GM12878 (cell line): ENCODE measurements around the gene ZNF235. TPM values are rescaled to one million over a fixed set of nuclear protein-coding genes. Genes with fewer than 3 reads are reported as not detected.
A peak's percentile ranks its signal among the peaks of the same experiment; 100 is the strongest.

Experiments
- ATAC-seq: fragments of 200-7000 bp; cut with Tn5 transposase; 3 replicates; pipeline ENCODE4 v1.9.1; 2020; ENCODE audit warnings: mild to moderate bottlenecking, moderate library complexity
- BruUV-seq: library from RNA; stranded (reverse); fragments of 400-500 nt; replicated peaks from 2 replicates; lab custom pipeline; 2021; lab: Mats Ljungman, UMichigan
- CTCF ChIA-PET: fragments of 300-600 bp; sonication (Branson Sonifier 250); formaldehyde crosslinking; extraction: SDS; loops from one replicate; lab custom pipeline; 2021; ENCODE audit warnings: inconsistent platforms; lab: Yijun Ruan, JAX
- POLR2A ChIA-PET: fragments of 350-600 bp; formaldehyde crosslinking; extraction: SDS; loops from one replicate; lab custom pipeline; 2021; ENCODE audit warnings: inconsistent platforms; lab: Charles Lee
- RAD21 ChIA-PET: fragments of 300-600 bp; sonication (Branson Sonifier 250); formaldehyde crosslinking; loops from one replicate; lab custom pipeline; 2023; ENCODE audit warnings: antibody characterized with exemption; ENCODE audit not compliant: unreplicated experiment; lab: Charles Lee
- SMC1A ChIA-PET: fragments of 300-600 bp; sonication (Branson Sonifier 250); formaldehyde crosslinking; loops from one replicate; lab custom pipeline; 2023; ENCODE audit not compliant: unreplicated experiment, uncharacterized antibody; lab: Charles Lee
- DNase-seq: peaks from one replicate; pipeline ENCODE4 v3.0.0-alpha.2; 2011; ENCODE audit warnings: low read depth, low spot score
- FAIRE-seq: peaks from 3 replicates; lab custom pipeline; 2011; peaks lifted over from hg19 to GRCh38; lab: Jason Lieb, UNC
- H2AFZ ChIP-seq: 2 replicates; pipeline ENCODE4 v1.6.0; 2011; ENCODE audit warnings: low read depth, low read length, control low read depth; ENCODE audit not compliant: control insufficient read depth
- H3K27ac ChIP-seq: 2 replicates; pipeline ENCODE4 v1.5.1; 2011; ENCODE audit warnings: control low read depth; ENCODE audit not compliant: control insufficient read depth, insufficient read depth
- H3K27me3 ChIP-seq, 2 experiments: replicated peaks in 1 of 2; 2 replicates each; pipeline versions ENCODE4 v1.6.0 to v1.6.1; 2011; ENCODE audit warnings: low read length in 1 of 2; ENCODE audit not compliant: control insufficient read depth in 2 of 2, insufficient read depth in 2 of 2
- H3K36me3 ChIP-seq, 2 experiments: 2 replicates each; pipeline ENCODE4 v1.5.1; 2011; ENCODE audit warnings: low read length in 1 of 2; ENCODE audit not compliant: control insufficient read depth in 2 of 2, insufficient read depth in 2 of 2
- H3K4me1 ChIP-seq: 2 replicates; pipeline ENCODE4 v1.6.1; 2011; ENCODE audit warnings: mild to moderate bottlenecking, low read length, moderate library complexity, mixed read lengths; ENCODE audit not compliant: control insufficient read depth, insufficient read depth
- H3K4me2 ChIP-seq: 2 replicates; pipeline ENCODE4 v1.6.0; 2011; ENCODE audit warnings: control low read depth; ENCODE audit not compliant: control insufficient read depth, insufficient read depth
- H3K4me3 ChIP-seq: fragments of 200-600 bp; sonication (generic); 2 replicates; pipeline ENCODE4 v1.5.1; 2016
- H3K79me2 ChIP-seq: 2 replicates; pipeline ENCODE4 v1.6.0; 2011; ENCODE audit warnings: low read length; ENCODE audit not compliant: control insufficient read depth, insufficient read depth
- H3K9ac ChIP-seq: 2 replicates; pipeline ENCODE4 v1.8.0; 2011; ENCODE audit warnings: low read length, control low read depth, mixed read lengths; ENCODE audit not compliant: control insufficient read depth, insufficient read depth
- H3K9me3 ChIP-seq: replicated peaks from 3 replicates; pipeline ENCODE4 v1.5.1; 2011; ENCODE audit warnings: mild to moderate bottlenecking, low read length; ENCODE audit not compliant: control insufficient read depth, insufficient read depth
- H4K20me1 ChIP-seq: 2 replicates; pipeline ENCODE4 v1.6.0; 2011; ENCODE audit not compliant: control insufficient read depth, insufficient read depth
- CBX5 ChIP-seq: sonication (generic); IDR thresholded peaks from 2 replicates; pipeline ENCODE4 v1.6.1; 2016; ENCODE audit warnings: low read depth, moderate library complexity, mild to moderate bottlenecking, inconsistent platforms
- ESRRA ChIP-seq: IDR thresholded peaks from 2 replicates; pipeline ENCODE4 v1.6.1; 2012; ENCODE audit warnings: mild to moderate bottlenecking, low read length, improper control_type of control experiment
- FOXM1 ChIP-seq: IDR thresholded peaks from 2 replicates; pipeline ENCODE4 v1.6.1; 2012; ENCODE audit warnings: low read depth, mild to moderate bottlenecking, inconsistent platforms, low read length, moderate library complexity
- GABPA ChIP-seq: IDR thresholded peaks from 2 replicates; pipeline ENCODE4 v1.6.1; 2014; ENCODE audit warnings: antibody characterized with exemption, low read depth, mild to moderate bottlenecking, inconsistent platforms
- HCFC1 ChIP-seq: fragments of 150-350 bp; IDR thresholded peaks from 2 replicates; pipeline ENCODE4 v1.6.1; 2014; ENCODE audit warnings: low read length
- IRF4 ChIP-seq: IDR thresholded peaks from 2 replicates; pipeline ENCODE4 v1.6.1; 2011; ENCODE audit warnings: low read depth, low read length
- MEF2A ChIP-seq: IDR thresholded peaks from 2 replicates; pipeline ENCODE4 v1.6.1; 2011; ENCODE audit warnings: low read depth, mild to moderate bottlenecking, low read length, moderate library complexity; ENCODE audit not compliant: insufficient read depth
- PAX5 ChIP-seq: IDR thresholded peaks from 2 replicates; pipeline ENCODE4 v1.6.1; 2011; ENCODE audit warnings: low read depth, low read length, borderline replicate concordance
- RBBP5 ChIP-seq: fragments of 200-600 bp; sonication (generic); conservative IDR thresholded peaks from 2 replicates; pipeline ENCODE4 v1.6.1; 2016
- SMAD5 ChIP-seq: IDR thresholded peaks from 2 replicates; pipeline ENCODE4 v1.6.1; 2016; ENCODE audit warnings: antibody characterized with exemption, low read depth
- SP1 ChIP-seq: IDR thresholded peaks from one replicate; pipeline ENCODE4 v1.6.1; 2011; ENCODE audit warnings: low read depth, low read length
- SUPT20H ChIP-seq: IDR thresholded peaks from 2 replicates; pipeline ENCODE4 v1.6.1; 2011; ENCODE audit warnings: low read depth, mild to moderate bottlenecking, low read length, moderate library complexity, borderline replicate concordance; ENCODE audit not compliant: control insufficient read depth
- TCF3 ChIP-seq: IDR thresholded peaks from 2 replicates; pipeline ENCODE4 v1.6.1; 2012; ENCODE audit warnings: low read depth, mild to moderate bottlenecking, low read length, borderline replicate concordance; ENCODE audit not compliant: insufficient read depth
- ZNF24 ChIP-seq: fragments of 450-650 bp; IDR thresholded peaks from 2 replicates; pipeline ENCODE4 v1.6.1; 2017; ENCODE audit warnings: antibody characterized with exemption, mild to moderate bottlenecking
- ZNF622 ChIP-seq: fragments of 450-650 bp; IDR thresholded peaks from 2 replicates; pipeline ENCODE4 v1.6.1; 2017; ENCODE audit warnings: mild to moderate bottlenecking, inconsistent platforms
- WGBS: methylation state at CpG from one replicate; pipeline ENCODE4 v1.1.6; 2016; ENCODE audit warnings: low lambda C conversion rate; ENCODE audit not compliant: insufficient replicate concordance, insufficient coverage; ENCODE audit errors: missing lambda C conversion rate; 5-methylcytosine and 5-hydroxymethylcytosine counted together
- in situ Hi-C: fragments of 300-500 bp; cut with MboI; formaldehyde crosslinking; loops from 9 replicates; pipeline ENCODE4 v1.14.3; 2018; ENCODE audit warnings: mixed read lengths
- intact Hi-C: fragments of 100-400 bp; cut with micrococcal nuclease; formaldehyde crosslinking; loops from one replicate; pipeline ENCODE4 v1.14.2; 2022; ENCODE audit not compliant: unreplicated experiment
- polyA plus RNA-seq, 11 experiments: library from polyadenylated mRNA; depleted of rRNA in 4 of 11; unstranded in 6 of 11; stranded (reverse) in 5 of 11; fragments of >200 nt; fragmentation: Nextera tagmentation in 4 of 11; fragmentation: Illumina TruSeq in 1 of 11; extraction: Ambion mirVana in 4 of 11; extraction: Trizol in 1 of 11; gene quantifications; 1 replicate in 1 of 11; 2 replicates in 10 of 11; pipeline versions ENCODE4 v1.2.1 to v1.2.3, GENCODE V29; 2011 to 2016; ENCODE audit warnings: inconsistent platforms in 2 of 11, missing spikeins in 2 of 11, low read depth in 1 of 11
- total RNA-seq, 4 experiments: library from RNA; depleted of rRNA in 3 of 4; stranded (reverse); fragments of >200 nt in 3 of 4; fragmentation: Illumina TruSeq in 1 of 4; extraction: Trizol in 1 of 4; gene quantifications; 2 replicates each; pipeline versions ENCODE4 v1.2.1 to v1.2.3, GENCODE V29; 2013 to 2021
- TF ChIP-seq, protein P1 (sequence below): IDR thresholded peaks from 2 replicates; pipeline ENCODE4 v1.6.1; 2012; ENCODE audit warnings: improper control_type of control experiment, low read depth, low read length; ENCODE audit not compliant: insufficient replicate concordance
- TF ChIP-seq, protein P2 (sequence below): fragments of 450-650 bp; IDR thresholded peaks from 2 replicates; pipeline ENCODE4 v1.6.1; 2016; ENCODE audit warnings: mild to moderate bottlenecking

ZNF235 gene
- total and polyA plus RNA-seq, 10 of the 15 experiments (the other 5 are each of a cell fraction or from before 2014, with no cell fraction given) = 2.8 to 9.0 (median 4.8) TPM

DNA sequence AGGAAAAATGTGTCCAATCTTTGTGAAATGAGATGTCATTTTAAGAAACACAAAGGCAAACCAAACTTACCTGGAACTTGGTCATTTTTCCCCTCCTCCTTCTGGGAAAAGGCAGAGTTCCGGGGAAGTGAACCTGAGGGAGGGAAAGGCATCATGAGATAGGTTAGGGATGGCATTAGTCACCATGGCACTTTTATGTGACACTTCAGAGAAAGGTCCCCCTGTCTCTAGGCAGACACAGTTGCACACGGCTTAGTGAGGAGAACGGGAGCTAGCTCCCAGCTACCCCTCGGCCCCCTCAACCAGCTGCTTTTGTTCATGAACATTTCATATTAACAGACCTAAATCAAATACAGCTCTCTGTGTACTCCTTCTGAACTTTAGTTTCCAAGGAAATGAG lies 1.5 kb downstream of the ZNF235 start:
- FAIRE-seq (no peak), DNase-seq (no peak), ATAC-seq (no peak)
- in situ Hi-C loops (loop anchor here (5.0 kb wide), 1 partner anchor 191 kb away; the partner anchor contains the start of gene ZNF225), intact Hi-C loops (loop anchor here (10.0 kb wide), 1 partner anchor 201 kb away; the partner anchor contains the start of gene ZNF180)
- CTCF ChIA-PET = interaction anchor here (0.6 to 2.1 kb wide), 3 partner anchors 12 to 43 kb away, joined by 3 to 7 read pairs (median 4); partner anchors contain the start of gene ZNF233
- TF ChIP-seq IRF4 = no peak
- TF ChIP-seq TCF3 = no peak
- no peak for TF ChIP-seq SMAD5
- no peak for TF ChIP-seq MEF2A
- TF ChIP-seq RBBP5 = no peak
- no peak for TF ChIP-seq FOXM1
- TF ChIP-seq, protein P1, sequence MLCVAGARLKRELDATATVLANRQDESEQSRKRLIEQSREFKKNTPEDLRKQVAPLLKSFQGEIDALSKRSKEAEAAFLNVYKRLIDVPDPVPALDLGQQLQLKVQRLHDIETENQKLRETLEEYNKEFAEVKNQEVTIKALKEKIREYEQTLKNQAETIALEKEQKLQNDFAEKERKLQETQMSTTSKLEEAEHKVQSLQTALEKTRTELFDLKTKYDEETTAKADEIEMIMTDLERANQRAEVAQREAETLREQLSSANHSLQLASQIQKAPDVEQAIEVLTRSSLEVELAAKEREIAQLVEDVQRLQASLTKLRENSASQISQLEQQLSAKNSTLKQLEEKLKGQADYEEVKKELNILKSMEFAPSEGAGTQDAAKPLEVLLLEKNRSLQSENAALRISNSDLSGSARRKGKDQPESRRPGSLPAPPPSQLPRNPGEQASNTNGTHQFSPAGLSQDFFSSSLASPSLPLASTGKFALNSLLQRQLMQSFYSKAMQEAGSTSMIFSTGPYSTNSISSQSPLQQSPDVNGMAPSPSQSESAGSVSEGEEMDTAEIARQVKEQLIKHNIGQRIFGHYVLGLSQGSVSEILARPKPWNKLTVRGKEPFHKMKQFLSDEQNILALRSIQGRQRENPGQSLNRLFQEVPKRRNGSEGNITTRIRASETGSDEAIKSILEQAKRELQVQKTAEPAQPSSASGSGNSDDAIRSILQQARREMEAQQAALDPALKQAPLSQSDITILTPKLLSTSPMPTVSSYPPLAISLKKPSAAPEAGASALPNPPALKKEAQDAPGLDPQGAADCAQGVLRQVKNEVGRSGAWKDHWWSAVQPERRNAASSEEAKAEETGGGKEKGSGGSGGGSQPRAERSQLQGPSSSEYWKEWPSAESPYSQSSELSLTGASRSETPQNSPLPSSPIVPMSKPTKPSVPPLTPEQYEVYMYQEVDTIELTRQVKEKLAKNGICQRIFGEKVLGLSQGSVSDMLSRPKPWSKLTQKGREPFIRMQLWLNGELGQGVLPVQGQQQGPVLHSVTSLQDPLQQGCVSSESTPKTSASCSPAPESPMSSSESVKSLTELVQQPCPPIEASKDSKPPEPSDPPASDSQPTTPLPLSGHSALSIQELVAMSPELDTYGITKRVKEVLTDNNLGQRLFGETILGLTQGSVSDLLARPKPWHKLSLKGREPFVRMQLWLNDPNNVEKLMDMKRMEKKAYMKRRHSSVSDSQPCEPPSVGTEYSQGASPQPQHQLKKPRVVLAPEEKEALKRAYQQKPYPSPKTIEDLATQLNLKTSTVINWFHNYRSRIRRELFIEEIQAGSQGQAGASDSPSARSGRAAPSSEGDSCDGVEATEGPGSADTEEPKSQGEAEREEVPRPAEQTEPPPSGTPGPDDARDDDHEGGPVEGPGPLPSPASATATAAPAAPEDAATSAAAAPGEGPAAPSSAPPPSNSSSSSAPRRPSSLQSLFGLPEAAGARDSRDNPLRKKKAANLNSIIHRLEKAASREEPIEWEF = no peak
- TF ChIP-seq ZNF622 = no peak
- no peak for TF ChIP-seq PAX5
- no peak for TF ChIP-seq SP1
- TF ChIP-seq, protein P2, sequence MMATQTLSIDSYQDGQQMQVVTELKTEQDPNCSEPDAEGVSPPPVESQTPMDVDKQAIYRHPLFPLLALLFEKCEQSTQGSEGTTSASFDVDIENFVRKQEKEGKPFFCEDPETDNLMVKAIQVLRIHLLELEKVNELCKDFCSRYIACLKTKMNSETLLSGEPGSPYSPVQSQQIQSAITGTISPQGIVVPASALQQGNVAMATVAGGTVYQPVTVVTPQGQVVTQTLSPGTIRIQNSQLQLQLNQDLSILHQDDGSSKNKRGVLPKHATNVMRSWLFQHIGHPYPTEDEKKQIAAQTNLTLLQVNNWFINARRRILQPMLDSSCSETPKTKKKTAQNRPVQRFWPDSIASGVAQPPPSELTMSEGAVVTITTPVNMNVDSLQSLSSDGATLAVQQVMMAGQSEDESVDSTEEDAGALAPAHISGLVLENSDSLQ = no peak
- TF ChIP-seq ESRRA = no peak
- TF ChIP-seq CBX5 = no peak
- no peak for TF ChIP-seq ZNF24
- TF ChIP-seq HCFC1 = no peak
- no peak for TF ChIP-seq SUPT20H
- no peak for TF ChIP-seq GABPA
- Histone ChIP-seq H3K9ac (no peak overlapping the region; the same call in 1 of the 2 replicates), H3K9me3 (peaks cover 2% of the 10 kb centered on the region; the same call in 2 of the 3 replicates), H3K4me3 (peak overlapping the region; percentile 90; the same call in 1 of the 2 replicates), H3K4me2 (peak overlapping the region; percentile 70), H3K27ac (no peak overlapping the region), H4K20me1 (no peaks in the 10 kb centered on the region), H3K27me3 (no peaks in the 10 kb centered on the region), H3K79me2 (peaks cover 6% of the 10 kb centered on the region), H3K4me1 (peaks cover 7% of the 10 kb centered on the region), H3K36me3 (peaks cover 0 to 10% of the 10 kb centered on the region in 2 experiments; a peak in 3 of 4 replicates), H2AFZ (no peak overlapping the region; the same call in 1 of the 2 replicates)
- POLR2A ChIA-PET = no interaction called here
- RAD21 ChIA-PET = interaction anchor here (1.0 kb wide), 1 partner anchor 44 kb away, joined by 3 read pairs; the partner anchor contains the start of gene ZNF233
- 98% methylated on average over 4 of the region's 4 CpGs for WGBS
- SMC1A ChIA-PET = interaction anchor here (1.3 kb wide), 1 partner anchor 201 kb away, joined by 3 read pairs; no protein-coding TSS in a partner anchor
- no TSS peak for BruUV-seq
